GM23338 (cell line): ENCODE data around the gene MYO7B. TPM values are rescaled to one million over a fixed set of nuclear protein-coding genes. Genes with fewer than 3 reads are reported as not detected.

ENCODE experiments used
- ATAC-seq: fragments of 200-7000 bp; cut with Tn5 transposase; 3 replicates; pipeline ENCODE4 v1.9.1; 2020
- DNase-seq: peaks from one replicate; pipeline ENCODE4 v3.0.0-alpha.2; 2015; ENCODE audit warnings: low spot score
- H2AFZ ChIP-seq: fragments of 200-600 bp; sonication (generic); 2 replicates; pipeline ENCODE4 v1.8.0; 2016; ENCODE audit warnings: antibody characterized with exemption, mild to moderate bottlenecking, moderate library complexity
- H3F3A ChIP-seq: fragments of 200-600 bp; sonication (generic); replicated peaks from 2 replicates; pipeline ENCODE4 v1.8.0; 2017; ENCODE audit warnings: antibody characterized with exemption, mixed run types, low read depth
- H3K27ac ChIP-seq: fragments of 200-600 bp; sonication (generic); 2 replicates; pipeline ENCODE4 v1.6.1; 2016; ENCODE audit warnings: low read depth
- H3K27me3 ChIP-seq: fragments of 200-600 bp; sonication (generic); 2 replicates; pipeline ENCODE4 v1.8.0; 2016; ENCODE audit warnings: mild to moderate bottlenecking, mixed run types, moderate library complexity; ENCODE audit not compliant: insufficient read depth
- H3K36me3 ChIP-seq: fragments of 200-600 bp; sonication (generic); 2 replicates; pipeline ENCODE4 v1.8.0; 2016; ENCODE audit warnings: mild to moderate bottlenecking; ENCODE audit not compliant: insufficient read depth
- H3K4me1 ChIP-seq: fragments of 200-600 bp; sonication (generic); 2 replicates; pipeline ENCODE4 v1.8.0; 2016; ENCODE audit warnings: mild to moderate bottlenecking, moderate library complexity; ENCODE audit not compliant: insufficient read depth
- H3K4me2 ChIP-seq: fragments of 200-600 bp; sonication (generic); 2 replicates; pipeline ENCODE4 v1.7.1; 2017; ENCODE audit warnings: mixed run types
- H3K4me3 ChIP-seq: fragments of 200-600 bp; sonication (generic); 2 replicates; pipeline ENCODE4 v1.6.1; 2016; ENCODE audit warnings: mixed run types
- H3K79me2 ChIP-seq: fragments of 200-600 bp; sonication (generic); replicated peaks from 2 replicates; pipeline ENCODE4 v1.8.0; 2017; ENCODE audit warnings: mild to moderate bottlenecking; ENCODE audit not compliant: insufficient read depth
- H3K9me2 ChIP-seq: fragments of 200-600 bp; sonication (generic); 2 replicates; pipeline ENCODE4 v1.8.0; 2017; ENCODE audit not compliant: insufficient read depth
- H4K20me1 ChIP-seq: fragments of 200-600 bp; sonication (generic); replicated peaks from 2 replicates; pipeline ENCODE4 v1.8.0; 2017; ENCODE audit warnings: mild to moderate bottlenecking; ENCODE audit not compliant: insufficient read depth
- H3K27ac Mint-ChIP-seq: 2 replicates; pipeline ENCODE4 v1.8.0; 2020; ENCODE audit warnings: inconsistent platforms, mild to moderate bottlenecking, moderate library complexity, mixed read lengths
- H3K27me3 Mint-ChIP-seq: 3 replicates; pipeline ENCODE4 v1.8.0; 2022; ENCODE audit warnings: low read depth, mild to moderate bottlenecking, moderate library complexity, mixed read lengths, inconsistent platforms; ENCODE audit not compliant: insufficient read depth, poor library complexity
- H3K36me3 Mint-ChIP-seq: 3 replicates; pipeline ENCODE4 v1.8.0; 2021; ENCODE audit warnings: low read depth, mild to moderate bottlenecking, inconsistent platforms, moderate library complexity, mixed read lengths
- H3K4me1 Mint-ChIP-seq: 3 replicates; pipeline ENCODE4 v1.8.0; 2020; ENCODE audit warnings: mild to moderate bottlenecking, inconsistent platforms, mixed read lengths
- H3K4me3 Mint-ChIP-seq: 3 replicates; pipeline ENCODE4 v1.8.0; 2021; ENCODE audit warnings: moderate library complexity, mild to moderate bottlenecking, inconsistent platforms, mixed read lengths
- H3K9me3 Mint-ChIP-seq: 3 replicates; pipeline ENCODE4 v1.8.0; 2020; ENCODE audit warnings: moderate library complexity, mild to moderate bottlenecking, inconsistent platforms, mixed read lengths
- EZH2 ChIP-seq: fragments of 200-600 bp; sonication (generic); IDR thresholded peaks from one replicate; pipeline ENCODE4 v1.8.0; 2017; ENCODE audit warnings: antibody characterized with exemption, mild to moderate bottlenecking, low read depth; ENCODE audit not compliant: unreplicated experiment
- JUNB ChIP-seq: IDR thresholded peaks from one replicate; pipeline ENCODE4 v1.6.1; 2016; ENCODE audit warnings: antibody characterized with exemption; ENCODE audit not compliant: unreplicated experiment
- POLR2AphosphoS5 ChIP-seq: IDR thresholded peaks from 2 replicates; pipeline ENCODE4 v1.6.1; 2016; ENCODE audit warnings: antibody characterized with exemption, low read depth
- STAT1 ChIP-seq: IDR thresholded peaks from one replicate; pipeline ENCODE4 v1.6.1; 2016; ENCODE audit warnings: antibody characterized with exemption; ENCODE audit not compliant: unreplicated experiment
- ZNF114 ChIP-seq: fragments of 250-450 bp; sonication (Bioruptor Pico); IDR thresholded peaks from 2 replicates; pipeline ENCODE4 v1.5.0; 2020; ENCODE audit warnings: mild to moderate bottlenecking, moderate library complexity
- ZNF331 ChIP-seq: fragments of 250-450 bp; sonication (Bioruptor Pico); IDR thresholded peaks from 2 replicates; pipeline ENCODE4 v1.5.0; 2020; ENCODE audit warnings: low read depth, mild to moderate bottlenecking, moderate library complexity
- polyA plus RNA-seq: library from polyadenylated mRNA; unstranded; fragments of >200 nt; fragmentation: Nextera tagmentation; extraction: Ambion mirVana; gene quantifications from 2 replicates; pipeline ENCODE4 v1.2.1, GENCODE V29; 2016
- total RNA-seq: library from RNA; depleted of rRNA; stranded (reverse); fragments of >200 nt; shearing (Covaris generic); gene quantifications from 2 replicates; pipeline ENCODE4 v1.2.3, GENCODE V29; 2014
- TF ChIP-seq, protein P1 (sequence below): fragments of 250-450 bp; sonication (Bioruptor Pico); IDR thresholded peaks from 2 replicates; pipeline ENCODE4 v1.5.0; 2020; ENCODE audit warnings: mild to moderate bottlenecking, moderate library complexity
- TF ChIP-seq, protein P2 (sequence below): IDR thresholded peaks from 2 replicates; pipeline ENCODE4 v1.6.1; 2016; ENCODE audit warnings: antibody characterized with exemption
- TF ChIP-seq, protein P3 (sequence below): IDR thresholded peaks from one replicate; pipeline ENCODE4 v1.6.1; 2018; ENCODE audit warnings: antibody characterized with exemption; ENCODE audit not compliant: unreplicated experiment

The MYO7B gene
- total and polyA plus RNA-seq, 2 experiments from 2014 or later = not detected

DNA sequence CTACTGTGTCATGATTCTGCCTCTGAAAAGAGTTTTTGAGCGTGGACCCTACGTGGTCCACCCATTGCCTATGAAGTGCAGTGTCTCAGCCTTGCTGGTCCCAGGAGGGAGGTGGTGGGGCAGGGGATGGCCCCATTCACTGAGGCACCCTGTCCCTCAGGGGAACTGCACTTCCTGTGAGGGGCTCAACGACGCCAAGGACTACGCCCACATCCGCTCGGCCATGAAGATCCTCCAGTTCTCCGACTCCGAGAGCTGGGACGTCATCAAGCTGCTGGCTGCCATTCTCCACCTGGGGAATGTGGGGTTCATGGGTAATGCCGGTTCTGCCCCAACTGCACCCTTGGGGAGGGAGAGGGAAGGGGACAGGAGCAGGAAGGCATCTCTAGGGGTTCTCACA lies 42.5 kb downstream of the MYO7B start:
- no peak overlapping the region for H3K4me2 ChIP-seq
- no peak overlapping the region for H3K27ac Mint-ChIP-seq
- ATAC-seq (no peak), DNase-seq (no peak)
- peaks cover 12% of the 10 kb centered on the region for H3K27me3 Mint-ChIP-seq
- H3K36me3 Mint-ChIP-seq = no peaks in the 10 kb centered on the region
- H3K27me3 ChIP-seq = no peaks in the 10 kb centered on the region
- H3F3A ChIP-seq = no peaks in the 10 kb centered on the region
- H3K4me3 Mint-ChIP-seq = no peak overlapping the region
- TF ChIP-seq EZH2 = no peak
- TF ChIP-seq ZNF114 (CRISPR knock-in tag) = no peak
- no peaks in the 10 kb centered on the region for H3K4me1 ChIP-seq
- H3K9me2 ChIP-seq = no peaks in the 10 kb centered on the region
- no peak overlapping the region for H3K4me3 ChIP-seq
- no peak overlapping the region for H3K27ac ChIP-seq
- H3K79me2 ChIP-seq = no peaks in the 10 kb centered on the region
- no peaks in the 10 kb centered on the region for H4K20me1 ChIP-seq
- H3K36me3 ChIP-seq = no peaks in the 10 kb centered on the region
- no peak overlapping the region for H2AFZ ChIP-seq
- H3K4me1 Mint-ChIP-seq = no peaks in the 10 kb centered on the region; the same call in 2 of the 3 replicates
- H3K9me3 Mint-ChIP-seq = no peaks in the 10 kb centered on the region

DNA sequence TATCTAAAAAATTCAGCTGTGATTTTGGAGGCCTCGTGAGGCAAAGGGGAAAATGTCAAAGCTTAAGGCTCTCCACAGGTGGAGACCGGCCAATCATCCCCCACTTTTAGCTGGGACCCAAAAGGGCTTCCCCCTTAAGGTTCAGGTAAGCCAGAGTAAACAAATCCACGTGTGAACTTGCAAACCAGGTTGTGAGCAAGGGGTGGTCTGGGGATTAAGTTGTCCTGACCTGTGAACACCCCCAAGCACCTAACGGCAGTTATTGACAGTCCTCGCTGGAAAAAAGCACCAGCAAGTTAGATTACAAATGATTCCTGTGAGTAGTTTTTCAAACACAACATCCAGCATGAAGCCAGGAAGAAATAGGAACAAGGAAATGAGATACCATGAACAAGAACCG lies 42.9 kb downstream of the MYO7B start:
- DNase-seq (no peak), ATAC-seq (no peak)
- no peak overlapping the region for H3K4me3 Mint-ChIP-seq
- H3K4me2 ChIP-seq = no peak overlapping the region
- H3K27me3 Mint-ChIP-seq = peaks cover 12% of the 10 kb centered on the region
- H3K9me3 Mint-ChIP-seq = no peaks in the 10 kb centered on the region
- no peaks in the 10 kb centered on the region for H3K27me3 ChIP-seq
- no peak overlapping the region for H3K4me3 ChIP-seq
- H3K36me3 Mint-ChIP-seq = no peaks in the 10 kb centered on the region; the same call in 2 of the 3 replicates
- no peaks in the 10 kb centered on the region for H3K79me2 ChIP-seq
- no peaks in the 10 kb centered on the region for H3F3A ChIP-seq
- no peaks in the 10 kb centered on the region for H4K20me1 ChIP-seq
- H3K36me3 ChIP-seq = no peaks in the 10 kb centered on the region
- H3K4me1 ChIP-seq = no peaks in the 10 kb centered on the region
- peaks cover 1% of the 10 kb centered on the region; the same call in 2 of the 3 replicates for H3K4me1 Mint-ChIP-seq
- H3K27ac ChIP-seq = no peak overlapping the region
- no peak overlapping the region for H3K27ac Mint-ChIP-seq
- no peaks in the 10 kb centered on the region for H3K9me2 ChIP-seq
- H2AFZ ChIP-seq = no peak overlapping the region
- TF ChIP-seq, protein P1, sequence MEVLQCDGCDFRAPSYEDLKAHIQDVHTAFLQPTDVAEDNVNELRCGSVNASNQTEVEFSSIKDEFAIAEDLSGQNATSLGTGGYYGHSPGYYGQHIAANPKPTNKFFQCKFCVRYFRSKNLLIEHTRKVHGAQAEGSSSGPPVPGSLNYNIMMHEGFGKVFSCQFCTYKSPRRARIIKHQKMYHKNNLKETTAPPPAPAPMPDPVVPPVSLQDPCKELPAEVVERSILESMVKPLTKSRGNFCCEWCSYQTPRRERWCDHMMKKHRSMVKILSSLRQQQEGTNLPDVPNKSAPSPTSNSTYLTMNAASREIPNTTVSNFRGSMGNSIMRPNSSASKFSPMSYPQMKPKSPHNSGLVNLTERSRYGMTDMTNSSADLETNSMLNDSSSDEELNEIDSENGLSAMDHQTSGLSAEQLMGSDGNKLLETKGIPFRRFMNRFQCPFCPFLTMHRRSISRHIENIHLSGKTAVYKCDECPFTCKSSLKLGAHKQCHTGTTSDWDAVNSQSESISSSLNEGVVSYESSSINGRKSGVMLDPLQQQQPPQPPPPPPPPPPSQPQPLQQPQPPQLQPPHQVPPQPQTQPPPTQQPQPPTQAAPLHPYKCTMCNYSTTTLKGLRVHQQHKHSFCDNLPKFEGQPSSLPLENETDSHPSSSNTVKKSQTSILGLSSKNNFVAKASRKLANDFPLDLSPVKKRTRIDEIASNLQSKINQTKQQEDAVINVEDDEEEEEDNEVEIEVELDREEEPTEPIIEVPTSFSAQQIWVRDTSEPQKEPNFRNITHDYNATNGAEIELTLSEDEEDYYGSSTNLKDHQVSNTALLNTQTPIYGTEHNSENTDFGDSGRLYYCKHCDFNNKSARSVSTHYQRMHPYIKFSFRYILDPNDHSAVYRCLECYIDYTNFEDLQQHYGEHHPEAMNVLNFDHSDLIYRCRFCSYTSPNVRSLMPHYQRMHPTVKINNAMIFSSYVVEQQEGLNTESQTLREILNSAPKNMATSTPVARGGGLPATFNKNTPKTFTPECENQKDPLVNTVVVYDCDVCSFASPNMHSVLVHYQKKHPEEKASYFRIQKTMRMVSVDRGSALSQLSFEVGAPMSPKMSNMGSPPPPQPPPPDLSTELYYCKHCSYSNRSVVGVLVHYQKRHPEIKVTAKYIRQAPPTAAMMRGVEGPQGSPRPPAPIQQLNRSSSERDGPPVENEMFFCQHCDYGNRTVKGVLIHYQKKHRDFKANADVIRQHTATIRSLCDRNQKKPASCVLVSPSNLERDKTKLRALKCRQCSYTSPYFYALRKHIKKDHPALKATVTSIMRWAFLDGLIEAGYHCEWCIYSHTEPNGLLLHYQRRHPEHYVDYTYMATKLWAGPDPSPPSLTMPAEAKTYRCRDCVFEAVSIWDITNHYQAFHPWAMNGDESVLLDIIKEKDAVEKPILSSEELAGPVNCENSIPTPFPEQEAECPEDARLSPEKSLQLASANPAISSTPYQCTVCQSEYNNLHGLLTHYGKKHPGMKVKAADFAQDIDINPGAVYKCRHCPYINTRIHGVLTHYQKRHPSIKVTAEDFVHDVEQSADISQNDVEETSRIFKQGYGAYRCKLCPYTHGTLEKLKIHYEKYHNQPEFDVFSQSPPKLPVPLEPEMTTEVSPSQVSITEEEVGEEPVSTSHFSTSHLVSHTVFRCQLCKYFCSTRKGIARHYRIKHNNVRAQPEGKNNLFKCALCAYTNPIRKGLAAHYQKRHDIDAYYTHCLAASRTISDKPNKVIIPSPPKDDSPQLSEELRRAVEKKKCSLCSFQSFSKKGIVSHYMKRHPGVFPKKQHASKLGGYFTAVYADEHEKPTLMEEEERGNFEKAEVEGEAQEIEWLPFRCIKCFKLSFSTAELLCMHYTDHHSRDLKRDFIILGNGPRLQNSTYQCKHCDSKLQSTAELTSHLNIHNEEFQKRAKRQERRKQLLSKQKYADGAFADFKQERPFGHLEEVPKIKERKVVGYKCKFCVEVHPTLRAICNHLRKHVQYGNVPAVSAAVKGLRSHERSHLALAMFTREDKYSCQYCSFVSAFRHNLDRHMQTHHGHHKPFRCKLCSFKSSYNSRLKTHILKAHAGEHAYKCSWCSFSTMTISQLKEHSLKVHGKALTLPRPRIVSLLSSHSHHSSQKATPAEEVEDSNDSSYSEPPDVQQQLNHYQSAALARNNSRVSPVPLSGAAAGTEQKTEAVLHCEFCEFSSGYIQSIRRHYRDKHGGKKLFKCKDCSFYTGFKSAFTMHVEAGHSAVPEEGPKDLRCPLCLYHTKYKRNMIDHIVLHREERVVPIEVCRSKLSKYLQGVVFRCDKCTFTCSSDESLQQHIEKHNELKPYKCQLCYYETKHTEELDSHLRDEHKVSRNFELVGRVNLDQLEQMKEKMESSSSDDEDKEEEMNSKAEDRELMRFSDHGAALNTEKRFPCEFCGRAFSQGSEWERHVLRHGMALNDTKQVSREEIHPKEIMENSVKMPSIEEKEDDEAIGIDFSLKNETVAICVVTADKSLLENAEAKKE (CRISPR knock-in tag) = no peak
- TF ChIP-seq JUNB (no peak), POLR2AphosphoS5 (no peak), ZNF331 (no peak), STAT1 (no peak), EZH2 (no peak), ZNF114 (CRISPR knock-in tag) (no peak)
- TF ChIP-seq, protein P2, sequence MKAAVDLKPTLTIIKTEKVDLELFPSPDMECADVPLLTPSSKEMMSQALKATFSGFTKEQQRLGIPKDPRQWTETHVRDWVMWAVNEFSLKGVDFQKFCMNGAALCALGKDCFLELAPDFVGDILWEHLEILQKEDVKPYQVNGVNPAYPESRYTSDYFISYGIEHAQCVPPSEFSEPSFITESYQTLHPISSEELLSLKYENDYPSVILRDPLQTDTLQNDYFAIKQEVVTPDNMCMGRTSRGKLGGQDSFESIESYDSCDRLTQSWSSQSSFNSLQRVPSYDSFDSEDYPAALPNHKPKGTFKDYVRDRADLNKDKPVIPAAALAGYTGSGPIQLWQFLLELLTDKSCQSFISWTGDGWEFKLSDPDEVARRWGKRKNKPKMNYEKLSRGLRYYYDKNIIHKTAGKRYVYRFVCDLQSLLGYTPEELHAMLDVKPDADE = no peak
- TF ChIP-seq, protein P3, sequence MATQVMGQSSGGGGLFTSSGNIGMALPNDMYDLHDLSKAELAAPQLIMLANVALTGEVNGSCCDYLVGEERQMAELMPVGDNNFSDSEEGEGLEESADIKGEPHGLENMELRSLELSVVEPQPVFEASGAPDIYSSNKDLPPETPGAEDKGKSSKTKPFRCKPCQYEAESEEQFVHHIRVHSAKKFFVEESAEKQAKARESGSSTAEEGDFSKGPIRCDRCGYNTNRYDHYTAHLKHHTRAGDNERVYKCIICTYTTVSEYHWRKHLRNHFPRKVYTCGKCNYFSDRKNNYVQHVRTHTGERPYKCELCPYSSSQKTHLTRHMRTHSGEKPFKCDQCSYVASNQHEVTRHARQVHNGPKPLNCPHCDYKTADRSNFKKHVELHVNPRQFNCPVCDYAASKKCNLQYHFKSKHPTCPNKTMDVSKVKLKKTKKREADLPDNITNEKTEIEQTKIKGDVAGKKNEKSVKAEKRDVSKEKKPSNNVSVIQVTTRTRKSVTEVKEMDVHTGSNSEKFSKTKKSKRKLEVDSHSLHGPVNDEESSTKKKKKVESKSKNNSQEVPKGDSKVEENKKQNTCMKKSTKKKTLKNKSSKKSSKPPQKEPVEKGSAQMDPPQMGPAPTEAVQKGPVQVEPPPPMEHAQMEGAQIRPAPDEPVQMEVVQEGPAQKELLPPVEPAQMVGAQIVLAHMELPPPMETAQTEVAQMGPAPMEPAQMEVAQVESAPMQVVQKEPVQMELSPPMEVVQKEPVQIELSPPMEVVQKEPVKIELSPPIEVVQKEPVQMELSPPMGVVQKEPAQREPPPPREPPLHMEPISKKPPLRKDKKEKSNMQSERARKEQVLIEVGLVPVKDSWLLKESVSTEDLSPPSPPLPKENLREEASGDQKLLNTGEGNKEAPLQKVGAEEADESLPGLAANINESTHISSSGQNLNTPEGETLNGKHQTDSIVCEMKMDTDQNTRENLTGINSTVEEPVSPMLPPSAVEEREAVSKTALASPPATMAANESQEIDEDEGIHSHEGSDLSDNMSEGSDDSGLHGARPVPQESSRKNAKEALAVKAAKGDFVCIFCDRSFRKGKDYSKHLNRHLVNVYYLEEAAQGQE = no peak
